ENCODE measurements around the gene MARK4.

- TF ChIP-seq POLR2A (IDR thresholded peaks at IDR 0.05; ENCODE audit: borderline replicate concordance, extremely low read depth, insufficient read depth, insufficient read length) (no peak), CTCF (IDR thresholded peaks at IDR 0.05 in 2 of 3, conservative IDR thresholded peaks at IDR 0.05 in 1 of 3; ENCODE audit: borderline replicate concordance in 1 of 3, insufficient read depth in 1 of 3, low read depth in 2 of 3, low read length in 2 of 3) (no peak), ATF3 (IDR thresholded peaks at IDR 0.05) (no peak), REST (IDR thresholded peaks at IDR 0.05; ENCODE audit: low read depth) (no peak), ZBTB33 (IDR thresholded peaks at IDR 0.05; ENCODE audit: extremely low read depth, insufficient replicate concordance, low read length) (no peak)
Measured at GRCh38 chr19:45349126-45349415, 98.0 kb downstream of the MARK4 start.
